ENCODE results near the gene ARMC9.
"Not testable (repeated sequence)": the region's sequence is repeated elsewhere in the genome, so short reads cannot be mapped to it uniquely, and the experiment has no call there.

DNA sequence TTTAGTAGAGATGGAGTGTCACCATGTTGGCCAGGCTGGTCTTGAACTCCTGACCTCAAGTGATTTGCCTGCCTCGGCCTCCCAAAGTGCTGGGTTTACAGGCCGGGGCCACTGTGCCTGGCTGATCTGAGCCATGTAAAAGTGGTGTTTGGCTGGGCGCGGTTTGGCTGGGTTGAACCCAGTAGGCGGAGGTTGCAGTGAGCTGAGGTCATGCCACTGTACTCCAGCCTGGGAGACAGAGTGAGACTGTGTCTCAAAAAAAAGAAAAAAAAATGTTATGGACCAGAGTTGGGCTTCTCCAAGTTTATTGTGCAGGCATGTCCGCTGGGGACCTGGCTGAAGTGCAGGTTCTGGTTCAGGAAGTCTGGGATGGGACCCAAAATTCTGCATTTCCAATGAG, 54.9 kb downstream of the ARMC9 start:
- not testable (repeated sequence) for TF ChIP-seq CTCF (conservative IDR thresholded peaks at IDR 0.05; ENCODE audit: low read depth, low read length); EZH2phosphoT487 (IDR thresholded peaks at IDR 0.05; ENCODE audit: borderline replicate concordance, low read length); EZH2 (IDR thresholded peaks at IDR 0.05; ENCODE audit: low read length, unreplicated experiment)

Data from PC-3 (cell line).